Fibroblast of skin of abdomen (primary cell): Measurements from ENCODE around the gene GUCY2D.
"Not testable (repeated sequence)": the region's sequence is repeated elsewhere in the genome, so short reads cannot be mapped to it uniquely, and the experiment has no call there.

Experiments
- DNase-seq: peaks from one replicate; pipeline ENCODE4 v3.0.0-alpha.2; 2013

The GUCY2D gene

GRCh38 chr17:8018436-8018835, 16.0 kb downstream of the GUCY2D start:
- no peak for DNase-seq

GRCh38 chr17:8019166-8019565, 16.8 kb downstream of the GUCY2D start:
- DNase-seq = no peak

GRCh38 chr17:8019665-8020650, 17.5 kb downstream of the GUCY2D start:
- no peak for DNase-seq

GRCh38 chr17:8020776-8021564, 18.6 kb downstream of the GUCY2D start:
- DNase-seq = no peak

- DNase-seq = no peak
These were observed 19.3 kb downstream of the GUCY2D start for GRCh38 chr17:8021565-8022359.

GRCh38 chr17:8022360-8023003, 20.1 kb downstream of the GUCY2D start:
- DNase-seq = peak; percentile 16

- DNase-seq = not testable (repeated sequence)
These were observed 21.7 kb downstream of the GUCY2D start for GRCh38 chr17:8024161-8024560.

GRCh38 chr17:8025176-8025911, 22.9 kb downstream of the GUCY2D start:
- DNase-seq = no peak

- no peak for DNase-seq
These were observed 26.7 kb downstream of the GUCY2D start for GRCh38 chr17:8029121-8029520.

- no peak for DNase-seq
These were observed 28.8 kb downstream of the GUCY2D start for GRCh38 chr17:8031261-8031661.

- no peak for DNase-seq
These were observed 29.5 kb downstream of the GUCY2D start for GRCh38 chr17:8031950-8032349.

- DNase-seq = no peak
These were observed 30.0 kb downstream of the GUCY2D start for GRCh38 chr17:8032442-8032841.

GRCh38 chr17:8038954-8039610, 36.7 kb downstream of the GUCY2D start, which contains the start of gene ALOX15B:
Gene ALOX15B, plus strand, starts transcription at chr17:8039059. Its CDS starts 97 bp downstream, at chr17:8039156.
- DNase-seq = no peak

GRCh38 chr17:8039611-8040168, 37.3 kb downstream of the GUCY2D start:
- DNase-seq = no peak

GRCh38 chr17:8041249-8041928, 39.0 kb downstream of the GUCY2D start:
- DNase-seq = peak; percentile 46

GRCh38 chr17:8041979-8042378, 39.6 kb downstream of the GUCY2D start:
- no peak for DNase-seq

GRCh38 chr17:8044819-8045810, 42.7 kb downstream of the GUCY2D start:
- DNase-seq = no peak

GRCh38 chr17:8046306-8046928, 44.0 kb downstream of the GUCY2D start:
- DNase-seq = no peak
